H1 (cell line): ENCODE data around the gene FAM131A. TPM values are rescaled to one million over a fixed set of nuclear protein-coding genes. Genes with fewer than 3 reads are reported as not detected.

Source experiments
- CTBP2 ChIP-seq: IDR thresholded peaks from 2 replicates; pipeline ENCODE4 v1.7.0; 2011; ENCODE audit warnings: borderline replicate concordance, mild to moderate bottlenecking, moderate library complexity, mixed read lengths, low read length; ENCODE audit not compliant: insufficient read depth, insufficient read length
- GABPA ChIP-seq: IDR thresholded peaks from 2 replicates; pipeline ENCODE4 v1.6.1; 2011; ENCODE audit warnings: mild to moderate bottlenecking, low read length, moderate library complexity, borderline replicate concordance; ENCODE audit not compliant: insufficient read depth
- JUND ChIP-seq: IDR thresholded peaks from 2 replicates; pipeline ENCODE4 v1.6.1; 2011; ENCODE audit warnings: mild to moderate bottlenecking, improper control_type of control experiment, low read length
- MAFK ChIP-seq: IDR thresholded peaks from 2 replicates; pipeline ENCODE4 v1.6.1; 2012; ENCODE audit warnings: low read depth, mild to moderate bottlenecking, improper control_type of control experiment, low read length
- RFX5 ChIP-seq: IDR thresholded peaks from 2 replicates; pipeline ENCODE4 v1.6.1; 2011; ENCODE audit warnings: low read depth, low read length, improper control_type of control experiment, borderline replicate concordance
- SP1 ChIP-seq: IDR thresholded peaks from 2 replicates; pipeline ENCODE4 v1.6.1; 2011; ENCODE audit warnings: low read depth, low read length
- polyA plus RNA-seq, 7 experiments: library from polyadenylated mRNA; depleted of rRNA in 3 of 7; stranded (reverse) in 5 of 7; unstranded in 2 of 7; fragments of >200 nt in 5 of 7; fragments of 200-250 nt in 2 of 7; gene quantifications; 1 replicate in 5 of 7; 2 replicates in 1 of 7; 4 replicates in 1 of 7; pipeline versions ENCODE4 v1.2.1 to v1.2.3, GENCODE V29; 2011 to 2013; ENCODE audit warnings: missing spikeins in 2 of 7, mixed read lengths in 2 of 7
- total RNA-seq: library from RNA; stranded (reverse); fragmentation: NEBNext Ultra II Directional; extraction: Animal tissue kit (Norgen Biotek cat#: 25700); gene quantifications from 2 replicates; pipeline ENCODE4 v1.2.1, GENCODE V29; 2021
- TF ChIP-seq, protein P1 (sequence below): IDR thresholded peaks from 2 replicates; pipeline ENCODE4 v1.6.1; 2011; ENCODE audit warnings: low read depth, mild to moderate bottlenecking, low read length; ENCODE audit not compliant: insufficient read depth
- TF ChIP-seq, protein P2 (sequence below): IDR thresholded peaks from 2 replicates; pipeline ENCODE4 v1.6.1; 2012; ENCODE audit warnings: inconsistent platforms

FAM131A gene
- total and polyA plus RNA-seq, 2 of the 8 experiments (the other 6 are each of a cell fraction or from before 2014, with no cell fraction given): 16.0 to 21.9 TPM

- TF ChIP-seq SP1: no peak
- no peak for TF ChIP-seq JUND
- TF ChIP-seq, protein P1, sequence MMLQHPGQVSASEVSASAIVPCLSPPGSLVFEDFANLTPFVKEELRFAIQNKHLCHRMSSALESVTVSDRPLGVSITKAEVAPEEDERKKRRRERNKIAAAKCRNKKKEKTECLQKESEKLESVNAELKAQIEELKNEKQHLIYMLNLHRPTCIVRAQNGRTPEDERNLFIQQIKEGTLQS: no peak
- no peak for TF ChIP-seq CTBP2
- no peak for TF ChIP-seq RFX5
- TF ChIP-seq, protein P2, sequence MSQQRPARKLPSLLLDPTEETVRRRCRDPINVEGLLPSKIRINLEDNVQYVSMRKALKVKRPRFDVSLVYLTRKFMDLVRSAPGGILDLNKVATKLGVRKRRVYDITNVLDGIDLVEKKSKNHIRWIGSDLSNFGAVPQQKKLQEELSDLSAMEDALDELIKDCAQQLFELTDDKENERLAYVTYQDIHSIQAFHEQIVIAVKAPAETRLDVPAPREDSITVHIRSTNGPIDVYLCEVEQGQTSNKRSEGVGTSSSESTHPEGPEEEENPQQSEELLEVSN: no peak
- TF ChIP-seq MAFK: no peak
- TF ChIP-seq GABPA: no peak
Measured at GRCh38 chr3:184382326-184383032, 45.1 kb downstream of the FAM131A start (continued).
